Nephron (organoid): Measurements from ENCODE around the gene TUBB2A.
"Not testable (repeated sequence)": the region's sequence is repeated elsewhere in the genome, so short reads cannot be mapped to it uniquely, and the experiment has no call there.

Source experiments
- H3K27ac Mint-ChIP-seq, 3 experiments: 2 replicates each; pipeline ENCODE4 v1.8.0; 2020; ENCODE audit warnings: mixed read lengths in 3 of 3, mild to moderate bottlenecking in 2 of 3, moderate library complexity in 1 of 3
- H3K27me3 Mint-ChIP-seq: 2 replicates; pipeline ENCODE4 v1.8.0; 2021; ENCODE audit warnings: low read depth, mild to moderate bottlenecking, moderate library complexity, mixed read lengths
- H3K36me3 Mint-ChIP-seq: 2 replicates; pipeline ENCODE4 v1.8.0; 2020; ENCODE audit warnings: low read depth, mixed read lengths
- H3K4me1 Mint-ChIP-seq: 2 replicates; pipeline ENCODE4 v1.8.0; 2020; ENCODE audit warnings: mixed read lengths
- H3K4me3 Mint-ChIP-seq, 3 experiments: 2 replicates each; pipeline ENCODE4 v1.8.0; 2020; ENCODE audit warnings: mild to moderate bottlenecking in 3 of 3, mixed read lengths in 3 of 3, moderate library complexity in 2 of 3
- H3K9me3 Mint-ChIP-seq: 2 replicates; pipeline ENCODE4 v1.8.0; 2020; ENCODE audit warnings: mixed read lengths
- CTCF ChIP-seq, 3 experiments: fragments of 200-600 bp; sonication (generic); IDR thresholded peaks; one replicate each; pipeline ENCODE4 v1.5.0; 2021; ENCODE audit warnings: antibody characterized with exemption in 3 of 3; ENCODE audit not compliant: unreplicated experiment in 3 of 3

The TUBB2A gene

GRCh38 chr6:3175715-3176402 is 18.5 kb upstream of the TUBB2A start:
- Mint-ChIP-seq H3K27ac (peak overlapping the region in 1 of 3 experiments; percentile 29), H3K9me3 (no peaks in the 10 kb centered on the region), H3K4me1 (peaks cover 25% of the 10 kb centered on the region), H3K4me3 (no peak overlapping the region), H3K27me3 (peaks cover 9% of the 10 kb centered on the region), H3K36me3 (no peaks in the 10 kb centered on the region)
- no peak for TF ChIP-seq CTCF (IDR thresholded peaks at IDR 0.05; ENCODE audit: unreplicated experiment in 3 of 3)

- not testable (repeated sequence) for H3K4me3 Mint-ChIP-seq, H3K9me3 Mint-ChIP-seq, H3K36me3 Mint-ChIP-seq, H3K27me3 Mint-ChIP-seq
- H3K27ac Mint-ChIP-seq: peak overlapping the region in 1 of 3 experiments; percentile 88
- peaks cover 25% of the 10 kb centered on the region for H3K4me1 Mint-ChIP-seq
Observed at GRCh38 chr6:3173636-3174089, 16.3 kb upstream of the TUBB2A start.

- H3K27ac Mint-ChIP-seq: peak overlapping the region; percentile 39 to 88 (median 44)
- H3K4me1 Mint-ChIP-seq: peaks cover 25% of the 10 kb centered on the region
- not testable (repeated sequence) for H3K27me3 Mint-ChIP-seq, H3K9me3 Mint-ChIP-seq, H3K36me3 Mint-ChIP-seq
- H3K4me3 Mint-ChIP-seq: peak overlapping the region in 2 of 3 experiments; percentile 2 to 6
Observed at GRCh38 chr6:3172789-3173188, 15.4 kb upstream of the TUBB2A start.

- H3K36me3 Mint-ChIP-seq, H3K4me3 Mint-ChIP-seq, H3K9me3 Mint-ChIP-seq: not testable (repeated sequence)
- Mint-ChIP-seq H3K27ac (peak overlapping the region; percentile 5 to 88 (median 50)), H3K27me3 (peaks cover 15% of the 10 kb centered on the region), H3K4me1 (peaks cover 25% of the 10 kb centered on the region)
Observed at GRCh38 chr6:3171313-3172175, 14.2 kb upstream of the TUBB2A start.

GRCh38 chr6:3170676-3171075 is 13.3 kb upstream of the TUBB2A start:
- H3K4me3 Mint-ChIP-seq, H3K27ac Mint-ChIP-seq, H3K27me3 Mint-ChIP-seq, H3K36me3 Mint-ChIP-seq, H3K9me3 Mint-ChIP-seq: not testable (repeated sequence)
- H3K4me1 Mint-ChIP-seq: peaks cover 20% of the 10 kb centered on the region

- not testable (repeated sequence) for H3K27ac Mint-ChIP-seq, H3K9me3 Mint-ChIP-seq, H3K4me3 Mint-ChIP-seq, H3K36me3 Mint-ChIP-seq
- Mint-ChIP-seq H3K4me1 (peaks cover 15% of the 10 kb centered on the region), H3K27me3 (peaks cover 26% of the 10 kb centered on the region)
Observed at GRCh38 chr6:3168046-3168445, 10.7 kb upstream of the TUBB2A start.

- Mint-ChIP-seq H3K4me1 (peaks cover 10% of the 10 kb centered on the region), H3K27me3 (peaks cover 35% of the 10 kb centered on the region)
- H3K9me3 Mint-ChIP-seq, H3K27ac Mint-ChIP-seq, H3K36me3 Mint-ChIP-seq, H3K4me3 Mint-ChIP-seq: not testable (repeated sequence)
Observed at GRCh38 chr6:3166535-3167225, 9.3 kb upstream of the TUBB2A start.

GRCh38 chr6:3165631-3166534 is 8.5 kb upstream of the TUBB2A start:
- Mint-ChIP-seq H3K27ac (no peak overlapping the region), H3K4me3 (no peak overlapping the region), H3K27me3 (peaks cover 43% of the 10 kb centered on the region), H3K4me1 (peaks cover 10% of the 10 kb centered on the region), H3K9me3 (no peaks in the 10 kb centered on the region), H3K36me3 (no peaks in the 10 kb centered on the region)
- no peak for TF ChIP-seq CTCF (IDR thresholded peaks at IDR 0.05; ENCODE audit: unreplicated experiment in 3 of 3)
